ENCODE data around the gene PAM.

- TF ChIP-seq EP300 (IDR thresholded peaks at IDR 0.05; ENCODE audit: low read depth) (no peak), CTCF (IDR thresholded peaks at IDR 0.05) (no peak)
These were observed 135.0 kb downstream of the PAM start for GRCh38 chr5:102890133-102890532.

All from transverse colon (tissue), 3 donors.